ENCODE results near the gene OPA3.

The OPA3 gene

GRCh38 chr19:45496349-45496953 is 88.2 kb downstream of the OPA3 start:
- Histone ChIP-seq H3K27me3 (ENCODE audit: insufficient read depth, low read length) (peaks cover 30% of the 10 kb centered on the region), H3K36me3 (ENCODE audit: insufficient read depth, low read length) (peaks cover 16% of the 10 kb centered on the region), H3K4me3 (ENCODE audit: low read length) (peak overlapping the region; percentile 70), H2AFZ (ENCODE audit: low read depth, low read length) (peak overlapping the region; percentile 88), H3K9me3 (ENCODE audit: low read length) (no peaks in the 10 kb centered on the region), H3K4me1 (ENCODE audit: insufficient read depth, low read length) (peaks cover 19% of the 10 kb centered on the region)

GRCh38 chr19:45495178-45495577 is 89.4 kb downstream of the OPA3 start:
- H3K4me3 ChIP-seq (ENCODE audit: low read length): no peak overlapping the region
- no peaks in the 10 kb centered on the region for H3K9me3 ChIP-seq (ENCODE audit: low read length)
- H3K27me3 ChIP-seq (ENCODE audit: insufficient read depth, low read length): peaks cover 24% of the 10 kb centered on the region
- H2AFZ ChIP-seq (ENCODE audit: low read depth, low read length): no peak overlapping the region
- H3K36me3 ChIP-seq (ENCODE audit: insufficient read depth, low read length): peaks cover 16% of the 10 kb centered on the region
- H3K4me1 ChIP-seq (ENCODE audit: insufficient read depth, low read length): peaks cover 19% of the 10 kb centered on the region

DNA sequence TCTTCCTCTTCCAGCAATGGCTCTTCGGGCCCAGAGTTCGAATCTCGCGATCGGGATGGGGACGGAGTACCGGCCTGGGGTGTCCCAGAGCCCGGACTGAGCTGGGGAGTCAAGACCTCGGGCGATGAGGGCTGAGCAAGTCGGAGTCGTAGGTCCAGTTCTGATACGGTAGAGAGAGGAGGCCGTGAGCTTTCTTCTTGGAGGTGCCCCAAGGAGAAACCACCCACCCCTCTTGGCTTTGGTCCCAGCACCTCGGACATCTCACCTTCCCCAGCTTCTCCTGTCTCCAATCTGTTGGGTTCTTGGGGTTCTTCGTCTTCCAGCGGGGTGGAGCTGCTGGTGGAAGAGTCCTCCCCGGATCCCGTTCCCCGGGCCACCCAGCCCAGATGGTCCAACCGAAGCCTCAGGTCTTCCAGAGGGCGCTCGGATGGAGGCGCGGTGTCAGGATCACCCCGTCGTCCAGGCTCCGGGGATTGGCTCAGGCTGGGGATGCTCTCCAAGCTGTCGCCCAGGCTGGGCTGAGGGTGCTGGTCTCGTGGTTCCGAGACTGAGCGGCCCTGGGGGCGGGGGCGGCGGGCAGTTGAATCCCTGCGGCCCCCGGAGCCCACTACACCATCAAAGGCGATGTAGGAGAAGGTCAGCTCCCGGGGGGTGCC is 90.2 kb downstream of the OPA3 start:
- no peak overlapping the region for H2AFZ ChIP-seq (ENCODE audit: low read depth, low read length)
- peaks cover 19% of the 10 kb centered on the region for H3K4me1 ChIP-seq (ENCODE audit: insufficient read depth, low read length)
- no peaks in the 10 kb centered on the region for H3K9me3 ChIP-seq (ENCODE audit: low read length)
- H3K36me3 ChIP-seq (ENCODE audit: insufficient read depth, low read length): peaks cover 16% of the 10 kb centered on the region
- H3K4me3 ChIP-seq (ENCODE audit: low read length): no peak overlapping the region
- peaks cover 18% of the 10 kb centered on the region for H3K27me3 ChIP-seq (ENCODE audit: insufficient read depth, low read length)

DNA sequence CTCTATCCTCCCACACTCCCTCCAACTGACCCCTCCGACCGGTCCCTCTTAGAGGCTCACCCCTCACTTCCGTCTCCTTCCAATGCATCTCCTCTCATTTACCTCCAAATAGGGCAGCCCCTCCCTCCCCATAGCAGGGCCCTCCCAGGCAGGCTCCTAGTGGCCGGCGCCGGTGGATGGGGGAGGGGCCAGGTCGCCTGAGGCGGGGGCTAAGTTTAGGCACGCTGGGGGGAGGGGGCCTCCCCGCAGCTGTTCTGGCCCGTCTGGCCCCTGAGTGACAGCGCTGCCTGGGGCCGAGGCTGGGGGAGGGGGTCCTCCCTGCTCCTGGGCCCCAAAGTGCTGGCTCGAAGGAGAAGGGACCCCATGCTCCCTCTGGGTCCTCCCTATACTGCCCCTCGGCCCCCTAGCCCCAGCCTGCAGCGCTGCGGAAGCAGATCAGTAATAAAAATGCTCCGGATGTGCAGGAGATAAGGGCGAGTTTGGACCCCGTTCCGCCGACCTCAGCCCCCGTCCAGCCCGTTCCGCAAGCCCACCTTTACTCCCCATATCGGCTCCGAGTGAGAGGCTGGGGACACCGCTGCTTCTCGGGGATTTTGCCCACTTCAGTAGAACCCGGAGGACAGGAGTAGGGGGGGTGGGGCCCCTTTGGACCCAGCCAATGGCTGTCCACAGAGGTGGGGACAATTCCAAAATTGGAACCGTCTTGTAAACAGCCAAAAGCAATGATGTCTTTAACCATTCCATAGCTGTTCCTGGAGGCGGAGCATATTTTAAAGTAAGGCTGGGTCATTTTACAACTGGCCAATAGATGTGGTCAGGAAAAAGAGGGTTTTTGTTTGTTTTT is 91.8 kb downstream of the OPA3 start:
- Histone ChIP-seq H3K9me3 (ENCODE audit: low read length) (no peaks in the 10 kb centered on the region), H3K36me3 (ENCODE audit: insufficient read depth, low read length) (peaks cover 16% of the 10 kb centered on the region), H3K4me3 (ENCODE audit: low read length) (peak overlapping the region; percentile 29), H2AFZ (ENCODE audit: low read depth, low read length) (no peak overlapping the region), H3K27me3 (ENCODE audit: insufficient read depth, low read length) (peaks cover 3% of the 10 kb centered on the region), H3K4me1 (ENCODE audit: insufficient read depth, low read length) (peaks cover 19% of the 10 kb centered on the region)

GRCh38 chr19:45492137-45492626 is 92.4 kb downstream of the OPA3 start:
- H3K27me3 ChIP-seq (ENCODE audit: insufficient read depth, low read length): no peaks in the 10 kb centered on the region
- no peaks in the 10 kb centered on the region for H3K9me3 ChIP-seq (ENCODE audit: low read length)
- peaks cover 16% of the 10 kb centered on the region for H3K36me3 ChIP-seq (ENCODE audit: insufficient read depth, low read length)
- H2AFZ ChIP-seq (ENCODE audit: low read depth, low read length): no peak overlapping the region
- peaks cover 16% of the 10 kb centered on the region for H3K4me1 ChIP-seq (ENCODE audit: insufficient read depth, low read length)
- no peak overlapping the region for H3K4me3 ChIP-seq (ENCODE audit: low read length)

- Histone ChIP-seq H3K4me3 (ENCODE audit: low read length) (no peak overlapping the region), H2AFZ (ENCODE audit: low read depth, low read length) (no peak overlapping the region), H3K27me3 (ENCODE audit: insufficient read depth, low read length) (no peaks in the 10 kb centered on the region), H3K9me3 (ENCODE audit: low read length) (no peaks in the 10 kb centered on the region), H3K4me1 (ENCODE audit: insufficient read depth, low read length) (peaks cover 7% of the 10 kb centered on the region), H3K36me3 (ENCODE audit: insufficient read depth, low read length) (peaks cover 8% of the 10 kb centered on the region)
These were observed 95.3 kb downstream of the OPA3 start for GRCh38 chr19:45489216-45489855.

DNA sequence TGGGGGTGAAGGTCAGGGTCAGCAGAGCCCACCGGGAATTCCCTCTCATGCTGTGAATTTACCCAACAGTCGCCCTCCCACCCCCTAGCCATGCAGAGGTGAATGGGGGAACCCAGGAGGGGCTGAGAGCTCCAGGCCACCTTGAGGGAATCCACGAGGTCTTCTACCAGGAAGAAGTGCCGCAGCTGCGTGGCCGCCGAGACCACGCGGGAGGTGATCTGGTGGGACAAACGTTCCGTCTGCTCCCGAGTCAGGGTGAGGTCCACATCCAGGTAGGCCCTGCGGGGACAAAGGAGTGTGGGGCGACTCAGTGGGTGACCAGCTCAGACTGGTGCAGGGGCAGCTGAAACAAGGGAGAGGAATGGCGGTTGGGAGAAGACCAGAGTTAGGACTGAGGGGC is 95.9 kb downstream of the OPA3 start:
- Histone ChIP-seq H3K36me3 (ENCODE audit: insufficient read depth, low read length) (peaks cover 3% of the 10 kb centered on the region), H3K4me1 (ENCODE audit: insufficient read depth, low read length) (peaks cover 7% of the 10 kb centered on the region), H3K9me3 (ENCODE audit: low read length) (no peaks in the 10 kb centered on the region), H3K4me3 (ENCODE audit: low read length) (no peak overlapping the region), H3K27me3 (ENCODE audit: insufficient read depth, low read length) (no peaks in the 10 kb centered on the region), H2AFZ (ENCODE audit: low read depth, low read length) (no peak overlapping the region)

GRCh38 chr19:45485305-45486077 is 99.1 kb downstream of the OPA3 start:
- H3K4me1 ChIP-seq (ENCODE audit: insufficient read depth, low read length): no peaks in the 10 kb centered on the region
- H3K27me3 ChIP-seq (ENCODE audit: insufficient read depth, low read length): no peaks in the 10 kb centered on the region

DNA sequence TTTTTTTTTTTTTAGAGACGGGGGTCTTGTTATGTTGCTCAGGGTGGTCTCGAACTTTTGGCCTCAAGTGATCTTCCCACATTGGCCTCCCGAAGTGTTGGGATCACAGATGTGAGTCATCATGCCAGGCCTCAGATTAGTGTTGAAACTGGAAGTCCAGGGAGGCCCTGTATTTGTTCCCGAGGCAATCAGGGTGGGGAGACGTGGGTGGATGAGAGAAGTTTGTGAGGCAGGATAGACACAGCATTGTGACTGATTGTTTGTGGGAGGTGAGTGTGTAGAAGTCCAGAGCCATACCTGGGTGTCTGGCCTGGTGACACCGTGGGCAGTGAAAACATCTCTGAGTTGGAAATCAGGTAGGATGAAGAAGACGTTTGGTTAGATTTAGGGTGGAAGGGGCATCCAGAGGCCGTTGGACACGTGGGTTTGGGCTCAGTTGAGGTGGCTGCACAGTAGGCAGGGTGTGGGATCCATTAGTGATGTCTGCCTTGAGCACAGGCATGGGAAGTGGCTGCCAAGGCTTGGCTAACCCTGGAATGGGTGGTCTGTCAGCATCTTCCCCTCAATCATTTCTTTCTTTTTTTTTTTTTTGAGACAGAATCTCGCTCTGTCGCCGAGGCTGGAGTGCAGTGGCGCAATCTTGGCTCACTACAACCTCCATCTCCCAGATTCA is 100.2 kb downstream of the OPA3 start:
- Histone ChIP-seq H3K9me3 (ENCODE audit: low read length) (no peaks in the 10 kb centered on the region), H2AFZ (ENCODE audit: low read depth, low read length) (no peak overlapping the region), H3K4me1 (ENCODE audit: insufficient read depth, low read length) (no peaks in the 10 kb centered on the region), H3K36me3 (ENCODE audit: insufficient read depth, low read length) (no peaks in the 10 kb centered on the region), H3K4me3 (ENCODE audit: low read length) (no peak overlapping the region), H3K27me3 (ENCODE audit: insufficient read depth, low read length) (no peaks in the 10 kb centered on the region)

More at GRCh38 chr19:45485305-45486077, 99.1 kb downstream of the OPA3 start:
- Histone ChIP-seq H3K4me3 (ENCODE audit: low read length) (peak overlapping the region; percentile 44), H2AFZ (ENCODE audit: low read depth, low read length) (peak overlapping the region; percentile 52), H3K36me3 (ENCODE audit: insufficient read depth, low read length) (no peaks in the 10 kb centered on the region), H3K9me3 (ENCODE audit: low read length) (no peaks in the 10 kb centered on the region)

- Histone ChIP-seq H3K36me3 (ENCODE audit: insufficient read depth, low read length) (no peaks in the 10 kb centered on the region), H3K4me3 (ENCODE audit: low read length) (no peak overlapping the region), H3K9me3 (ENCODE audit: low read length) (no peaks in the 10 kb centered on the region), H3K4me1 (ENCODE audit: insufficient read depth, low read length) (peaks cover 1% of the 10 kb centered on the region), H3K27me3 (ENCODE audit: insufficient read depth, low read length) (no peaks in the 10 kb centered on the region), H2AFZ (ENCODE audit: low read depth, low read length) (no peak overlapping the region)
These were observed 101.6 kb downstream of the OPA3 start for GRCh38 chr19:45483033-45483432.

DNA sequence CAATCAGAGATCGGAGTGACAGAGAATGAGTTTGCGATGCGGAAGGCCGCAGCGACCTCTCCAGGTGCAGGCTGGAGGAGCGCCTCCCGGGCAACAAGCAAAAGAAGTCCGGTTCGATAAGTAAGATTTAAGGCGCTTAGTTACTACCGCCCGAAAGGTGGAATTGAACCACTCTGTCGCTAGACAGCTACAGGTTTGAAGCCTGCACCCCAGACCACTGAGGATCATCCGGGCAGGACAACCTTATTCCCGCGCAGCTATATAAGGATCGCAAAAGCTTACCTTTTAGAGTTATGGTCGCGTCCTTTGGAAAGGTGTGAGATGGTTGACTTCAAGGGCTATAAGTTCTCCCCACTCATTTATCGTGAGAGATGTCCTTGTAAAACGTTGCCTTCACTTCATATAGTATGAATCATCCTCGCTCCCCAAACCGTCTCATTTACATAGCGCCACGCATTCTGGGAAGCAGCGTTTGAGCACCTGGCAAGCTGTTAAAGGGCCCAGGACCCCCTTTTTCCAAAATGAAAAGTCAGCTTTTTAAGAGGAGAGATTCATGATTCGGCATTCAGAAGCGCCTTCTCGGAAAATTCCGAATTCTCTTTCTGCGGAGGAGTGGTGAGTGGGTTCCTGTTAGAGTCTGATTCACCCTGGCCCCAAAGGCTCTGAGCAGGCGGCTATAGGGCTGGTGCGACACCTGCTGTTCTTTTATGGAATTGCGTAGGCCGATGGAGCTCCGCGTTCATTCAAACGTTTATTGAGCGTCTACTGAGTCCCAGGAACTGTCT is 106.0 kb downstream of the OPA3 start:
- Histone ChIP-seq H3K27me3 (ENCODE audit: insufficient read depth, low read length) (no peaks in the 10 kb centered on the region), H3K4me1 (ENCODE audit: insufficient read depth, low read length) (peaks cover 5% of the 10 kb centered on the region), H2AFZ (ENCODE audit: low read depth, low read length) (peak overlapping the region; percentile 37), H3K36me3 (ENCODE audit: insufficient read depth, low read length) (no peaks in the 10 kb centered on the region), H3K9me3 (ENCODE audit: low read length) (no peaks in the 10 kb centered on the region), H3K4me3 (ENCODE audit: low read length) (peak overlapping the region; percentile 59)
